GM19452 (cell line): ENCODE measurements around the gene KRT9.

Experiments used
- ATAC-seq: cut with Tn5 transposase; IDR thresholded peaks from one replicate; pipeline ENCODE4 v1.9.1; 2021; ENCODE audit not compliant: unreplicated experiment

The KRT9 gene

GRCh38 chr17:41532947-41533570 is 38.8 kb downstream of the KRT9 start:
- ATAC-seq: no peak

DNA sequence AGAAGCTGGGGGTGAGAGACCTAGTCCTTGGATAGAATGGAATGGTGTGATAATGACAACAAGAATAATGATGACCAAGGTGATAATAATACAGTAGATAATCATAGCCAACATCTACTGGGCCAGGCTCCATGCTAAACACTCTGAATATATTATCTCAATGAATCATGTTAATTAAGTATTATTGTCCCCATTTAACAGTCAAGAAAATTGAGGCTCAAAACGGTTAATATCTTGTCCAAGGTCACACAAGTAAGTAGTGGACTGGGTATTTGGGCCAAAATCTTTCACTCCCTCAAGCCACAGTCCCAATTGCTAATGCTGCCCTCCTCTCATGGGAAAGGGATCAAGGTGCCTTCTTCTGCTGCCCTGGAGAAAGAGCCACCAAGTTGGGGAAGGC is 39.9 kb downstream of the KRT9 start:
- no peak for ATAC-seq

DNA sequence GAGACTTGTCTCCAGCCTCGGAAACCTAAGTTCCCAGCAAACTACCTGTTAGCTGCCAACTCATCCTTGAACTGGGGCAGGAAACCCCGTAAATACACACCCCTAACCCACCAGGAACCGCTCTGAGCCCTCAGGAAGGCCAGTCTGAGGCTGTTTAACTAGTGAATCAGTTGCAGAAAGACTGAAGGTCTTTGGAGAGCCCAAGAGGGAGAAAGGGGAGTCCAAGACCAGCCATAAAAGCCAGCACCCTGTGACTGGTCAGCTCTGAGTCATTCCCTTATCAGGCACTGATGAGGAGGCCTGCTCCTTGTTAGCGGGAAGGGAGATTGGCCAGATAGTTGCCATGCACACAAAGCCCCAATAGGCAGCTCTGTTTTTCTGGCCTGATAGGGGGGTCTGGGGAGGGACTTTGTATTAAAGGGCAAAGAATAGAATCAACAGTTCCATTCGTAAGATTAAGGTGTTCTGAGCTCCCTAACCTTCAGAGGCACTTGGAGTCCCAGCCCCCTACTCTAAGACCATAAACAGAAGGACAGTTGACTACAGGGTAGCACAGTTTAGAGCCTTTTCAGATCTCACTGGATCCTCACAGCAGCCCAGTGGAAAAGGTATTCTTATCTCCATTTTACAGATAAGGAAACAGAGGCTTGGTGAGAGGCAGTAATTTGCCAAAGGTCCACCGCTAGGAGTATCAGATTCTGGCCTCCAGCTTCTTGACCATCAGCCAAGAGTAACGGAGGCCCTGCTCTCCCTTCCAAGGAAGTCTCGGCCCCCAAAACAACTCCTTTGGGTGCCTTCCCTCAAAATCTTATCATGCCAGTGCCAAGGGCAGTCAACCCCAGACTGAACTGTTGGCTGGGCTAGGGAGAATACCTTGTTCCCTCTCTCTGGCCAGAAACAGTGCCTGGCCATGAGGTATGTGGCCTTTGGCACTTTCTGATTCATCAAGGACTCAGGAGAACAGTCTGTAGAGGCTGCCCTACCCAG is 41.5 kb downstream of the KRT9 start:
- ATAC-seq: no peak

DNA sequence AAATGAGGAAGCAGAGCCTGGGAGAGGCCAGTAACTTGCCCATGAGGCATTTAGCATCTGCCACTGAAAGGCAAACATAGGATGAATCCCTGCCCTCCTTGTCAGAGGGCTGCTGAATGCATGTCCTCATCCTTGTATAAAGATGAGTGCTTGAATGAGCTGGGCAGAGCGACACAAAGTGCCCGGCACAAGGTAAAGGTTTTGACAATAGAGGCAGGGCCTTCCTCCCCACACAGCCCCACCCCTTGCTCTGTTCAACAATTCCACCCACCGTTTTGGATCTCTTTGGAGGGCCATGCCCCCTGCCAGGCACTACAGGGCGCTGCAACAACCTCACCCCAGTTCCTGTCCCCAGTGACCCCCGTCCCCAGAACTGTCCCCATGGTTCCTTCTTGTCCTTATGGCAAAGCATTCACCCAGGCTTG is 42.4 kb downstream of the KRT9 start:
- ATAC-seq: no peak

DNA sequence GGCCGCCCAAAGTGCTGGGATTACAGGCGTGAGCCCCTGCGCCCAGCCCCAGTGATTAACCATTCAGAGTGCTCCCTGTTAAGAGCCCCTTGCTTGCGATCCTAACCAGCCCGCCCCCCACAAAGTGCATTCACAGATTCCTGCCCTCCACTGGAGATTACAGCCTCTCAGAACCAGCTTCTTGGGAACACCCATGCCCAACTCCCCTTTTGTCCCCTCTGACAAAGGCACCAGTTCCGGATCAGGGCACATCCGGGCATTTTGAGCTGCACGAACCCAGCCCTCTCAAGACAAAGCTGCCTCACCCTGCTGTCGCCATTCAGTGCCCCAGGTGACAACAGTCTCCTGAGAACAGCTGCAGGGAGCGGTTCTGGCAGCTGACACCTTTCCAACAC is 42.9 kb downstream of the KRT9 start:
- ATAC-seq: no peak

DNA sequence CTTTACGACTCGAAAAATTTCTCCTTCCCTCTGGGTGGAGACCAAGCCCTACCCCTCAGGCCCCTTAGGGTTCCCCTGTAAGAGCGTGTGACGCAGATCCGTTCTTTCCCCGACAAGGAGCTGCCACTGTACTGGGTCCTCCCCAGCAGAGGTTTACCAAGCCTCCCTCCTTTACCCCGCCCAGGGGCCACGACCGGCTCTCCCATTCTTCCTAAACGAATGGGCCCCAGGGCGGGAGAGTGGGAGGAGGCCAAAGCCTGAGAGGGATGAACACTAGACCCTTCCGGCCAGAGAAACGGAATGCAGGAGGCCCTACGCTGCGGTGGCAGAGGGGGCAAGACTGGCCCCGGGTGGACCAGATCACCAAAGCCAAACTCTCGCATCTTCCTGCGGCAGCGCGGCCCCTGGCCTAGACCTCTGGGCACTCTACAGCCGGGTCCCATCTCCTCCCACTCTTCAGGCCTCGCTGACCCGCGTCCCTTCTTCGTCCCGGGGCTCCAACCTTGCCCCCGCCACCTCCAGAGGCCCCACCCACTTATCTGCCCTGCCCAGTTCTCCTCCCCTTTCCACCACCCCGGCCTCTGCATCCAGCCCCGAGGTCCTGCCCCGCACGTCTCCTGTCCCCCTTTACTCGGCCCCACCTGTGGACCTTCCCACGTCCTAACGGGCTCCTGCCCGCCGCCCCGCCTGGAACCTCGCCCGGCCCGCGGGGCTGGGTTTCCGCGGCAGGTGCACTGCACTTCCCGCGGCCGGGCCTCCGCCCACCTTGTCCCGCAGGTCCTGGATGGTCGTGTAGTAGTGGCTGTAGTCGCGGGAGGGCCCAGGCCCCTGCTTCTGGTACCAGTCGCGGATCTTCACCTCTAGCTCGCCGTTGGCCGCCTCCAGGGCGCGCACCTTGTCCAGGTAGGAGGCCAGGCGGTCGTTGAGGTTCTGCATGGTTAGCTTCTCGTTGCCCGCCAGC is 44.5 kb downstream of the KRT9 start:
- no peak for ATAC-seq

- ATAC-seq: no peak
Observed at GRCh38 chr17:41524261-41524660, 47.6 kb downstream of the KRT9 start.

- ATAC-seq: no peak
Observed at GRCh38 chr17:41523787-41524186, 48.1 kb downstream of the KRT9 start.

- ATAC-seq: no peak
Observed at GRCh38 chr17:41523225-41523593, 48.6 kb downstream of the KRT9 start.

GRCh38 chr17:41522301-41523224 is 49.3 kb downstream of the KRT9 start:
- no peak for ATAC-seq

DNA sequence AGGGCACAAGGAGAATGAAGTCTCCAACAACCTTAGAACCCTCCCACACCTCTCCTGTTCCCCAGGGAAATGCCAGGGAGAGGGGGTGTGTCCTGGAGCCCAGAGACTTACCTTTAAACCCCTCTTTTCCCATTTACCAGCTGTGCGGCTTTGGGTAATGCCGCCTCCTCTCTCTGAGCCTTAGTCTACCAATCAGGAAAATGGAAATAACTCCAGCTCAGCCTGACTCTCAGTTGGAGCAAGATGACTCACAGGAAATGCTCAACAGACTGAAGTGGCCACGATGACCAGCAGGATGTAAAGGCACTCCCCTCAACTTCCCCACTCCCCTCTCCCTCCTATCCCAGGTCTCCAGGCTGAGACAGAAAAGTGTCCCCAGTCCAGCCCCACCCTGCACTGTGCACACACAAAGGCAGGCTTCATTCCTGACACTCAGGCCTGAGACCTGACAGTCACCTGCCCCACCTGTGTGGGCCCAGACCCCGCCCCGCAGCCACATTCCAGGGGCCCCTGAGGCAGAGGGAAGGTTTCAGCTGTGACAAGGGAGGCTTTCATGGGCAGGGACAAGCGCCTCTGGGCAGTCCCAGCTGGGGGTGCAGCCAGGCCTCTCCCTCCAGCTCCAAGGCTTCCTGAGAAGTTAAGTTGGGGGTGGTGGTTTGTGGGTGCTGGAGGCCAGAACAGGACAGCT is 50.1 kb downstream of the KRT9 start:
- ATAC-seq: no peak

- no peak for ATAC-seq
Observed at GRCh38 chr17:41520821-41521521, 50.9 kb downstream of the KRT9 start.

- no peak for ATAC-seq
Observed at GRCh38 chr17:41519501-41520224, 52.2 kb downstream of the KRT9 start.

- ATAC-seq: no peak
Observed at GRCh38 chr17:41518789-41519449, 52.9 kb downstream of the KRT9 start, which contains the start of gene KRT15. Gene KRT15, minus strand, starts transcription at chr17:41518890. Its CDS starts 63 bp downstream, at chr17:41518827.

GRCh38 chr17:41518031-41518430 is 53.8 kb downstream of the KRT9 start:
- no peak for ATAC-seq

DNA sequence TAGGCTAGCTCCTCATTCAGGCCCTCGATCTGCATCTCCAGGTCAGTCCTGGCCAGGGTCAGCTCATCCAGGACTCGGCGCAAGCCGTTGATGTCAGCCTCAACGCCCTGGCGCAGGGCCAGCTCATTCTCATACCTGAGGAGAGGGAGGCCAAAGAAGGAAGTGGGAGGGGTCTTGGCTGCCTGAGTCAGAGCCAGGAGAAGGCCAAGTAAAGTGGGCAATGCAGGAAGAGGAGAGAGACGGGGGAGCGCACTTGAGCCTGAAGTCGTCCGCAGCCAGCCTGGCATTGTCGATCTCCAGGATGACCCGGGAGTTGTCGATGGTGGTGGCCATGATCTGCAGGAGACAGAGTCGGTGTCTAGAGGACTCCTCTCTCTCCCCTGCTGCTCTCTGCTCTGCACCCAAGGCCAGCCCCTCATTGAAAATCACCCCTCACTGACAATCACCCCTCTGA is 55.0 kb downstream of the KRT9 start:
- ATAC-seq: no peak

DNA sequence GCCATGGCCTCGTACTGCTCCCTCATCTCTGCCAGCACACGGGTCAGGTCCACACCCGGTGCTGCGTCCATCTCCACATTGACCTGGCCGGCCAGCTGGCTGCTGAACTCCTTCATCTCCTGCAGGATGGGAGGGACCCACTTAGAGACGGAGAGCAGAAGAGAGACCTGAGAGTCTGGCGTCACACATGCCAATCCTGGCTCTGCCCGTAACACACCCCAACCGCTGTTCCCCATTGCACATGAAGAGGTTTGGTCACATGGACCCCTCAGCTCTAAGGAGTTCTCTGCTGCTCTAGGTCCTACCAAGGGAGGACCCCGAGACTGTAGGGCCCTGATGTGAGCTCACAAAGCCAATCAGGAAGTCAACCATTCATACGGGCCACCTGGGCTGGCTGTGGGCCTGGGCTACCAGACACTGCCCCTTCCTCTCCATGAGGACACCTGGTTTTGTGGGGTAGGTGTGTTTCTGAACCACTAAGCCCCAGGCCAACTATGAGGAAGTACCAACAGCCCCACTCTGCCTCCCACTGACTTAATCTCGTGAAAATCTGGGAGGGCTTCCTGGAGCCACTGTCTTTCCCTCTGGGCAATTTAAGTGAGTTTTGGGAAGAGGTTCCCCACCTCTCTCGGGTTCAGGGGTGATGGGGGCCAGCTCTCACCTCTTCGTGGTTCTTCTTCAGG is 55.6 kb downstream of the KRT9 start:
- ATAC-seq: no peak
